Tibial nerve (tissue), 4 donors: Measurements from ENCODE around the gene GORASP2. TPM values are rescaled to one million over a fixed set of nuclear protein-coding genes. Genes with fewer than 3 reads are reported as not detected.

ENCODE experiments used
- DNase-seq, 2 donors: peaks; one replicate each; pipeline ENCODE4 v3.0.0-alpha.2; 2019; ENCODE audit warnings: low spot score in 2 of 2
- H3K27ac ChIP-seq, 4 donors: fragments of 200-600 bp; sonication (generic) in 3 of 4; one replicate each; pipeline ENCODE4 v1.5.1; 2017 to 2019; ENCODE audit warnings: mild to moderate bottlenecking in 1 of 4
- H3K27me3 ChIP-seq, 2 donors: fragments of 200-600 bp; sonication (generic) in 1 of 2; one replicate each; pipeline versions ENCODE4 v1.5.1 to v1.6.0; 2017 to 2019
- H3K36me3 ChIP-seq, 3 donors: fragments of 200-600 bp; sonication (generic); one replicate each; pipeline ENCODE4 v1.5.1; 2018 to 2019
- H3K4me1 ChIP-seq, 4 donors: fragments of 200-600 bp; sonication (generic) in 3 of 4; one replicate each; pipeline ENCODE4 v1.5.1; 2017 to 2019
- H3K4me3 ChIP-seq, 4 donors: fragments of 200-600 bp; sonication (generic) in 3 of 4; one replicate each; pipeline ENCODE4 v1.5.1; 2017 to 2019; ENCODE audit warnings: mild to moderate bottlenecking in 1 of 4, moderate library complexity in 1 of 4
- H3K9me3 ChIP-seq, 4 donors: fragments of 200-600 bp; sonication (generic) in 3 of 4; one replicate each; pipeline ENCODE4 v1.5.1; 2017 to 2019
- EP300 ChIP-seq, 2 donors: sonication (generic); formaldehyde crosslinking; IDR thresholded peaks; one replicate each; pipeline ENCODE4 v1.6.1; 2017; ENCODE audit warnings: antibody characterized with exemption in 2 of 2, mild to moderate bottlenecking in 1 of 2
- POLR2A ChIP-seq, 2 donors: fragments of 450-650 bp; IDR thresholded peaks; one replicate each; pipeline ENCODE4 v1.6.1; 2017; ENCODE audit warnings: antibody characterized with exemption in 2 of 2, mild to moderate bottlenecking in 2 of 2, moderate library complexity in 2 of 2
- WGBS, 2 donors: methylation state at CpG; one replicate each; pipeline ENCODE4 v1.1.5; 2018; 5-methylcytosine and 5-hydroxymethylcytosine counted together
- total RNA-seq, 4 donors: library from RNA; depleted of rRNA; stranded (reverse); fragments of >200 nt; gene quantifications; one replicate each; pipeline ENCODE4 v1.1.0, GENCODE V29; 2016
- TF ChIP-seq, protein P1 (sequence below), 5 experiments: fragments of 200-600 bp in 3 of 5; fragments of 450-650 bp in 2 of 5; sonication (generic) in 3 of 5; IDR thresholded peaks; one replicate each; pipeline ENCODE4 v1.5.1; 2016 to 2019; ENCODE audit warnings: antibody characterized with exemption in 5 of 5, mild to moderate bottlenecking in 3 of 5, moderate library complexity in 2 of 5

The GORASP2 gene
- total RNA-seq = 10 to 100 TPM; 22.2 to 35.4 (median 27.4) TPM

GRCh38 chr2:170928824-170929685 is at the start of gene GORASP2:
Gene GORASP2 (plus strand): TSS chr2:170929253. CDS start chr2:170929341, 88 bp downstream.
- peak; percentile 97 to 99 for DNase-seq
- H3K27me3 ChIP-seq = no peaks in the 10 kb centered on the region
- TF ChIP-seq EP300 (IDR thresholded peaks at IDR 0.05) = peak in 1 of 2 donors; percentile 85
- TF ChIP-seq POLR2A (IDR thresholded peaks at IDR 0.05) = peak; percentile 71 to 75
- TF ChIP-seq, protein P1, sequence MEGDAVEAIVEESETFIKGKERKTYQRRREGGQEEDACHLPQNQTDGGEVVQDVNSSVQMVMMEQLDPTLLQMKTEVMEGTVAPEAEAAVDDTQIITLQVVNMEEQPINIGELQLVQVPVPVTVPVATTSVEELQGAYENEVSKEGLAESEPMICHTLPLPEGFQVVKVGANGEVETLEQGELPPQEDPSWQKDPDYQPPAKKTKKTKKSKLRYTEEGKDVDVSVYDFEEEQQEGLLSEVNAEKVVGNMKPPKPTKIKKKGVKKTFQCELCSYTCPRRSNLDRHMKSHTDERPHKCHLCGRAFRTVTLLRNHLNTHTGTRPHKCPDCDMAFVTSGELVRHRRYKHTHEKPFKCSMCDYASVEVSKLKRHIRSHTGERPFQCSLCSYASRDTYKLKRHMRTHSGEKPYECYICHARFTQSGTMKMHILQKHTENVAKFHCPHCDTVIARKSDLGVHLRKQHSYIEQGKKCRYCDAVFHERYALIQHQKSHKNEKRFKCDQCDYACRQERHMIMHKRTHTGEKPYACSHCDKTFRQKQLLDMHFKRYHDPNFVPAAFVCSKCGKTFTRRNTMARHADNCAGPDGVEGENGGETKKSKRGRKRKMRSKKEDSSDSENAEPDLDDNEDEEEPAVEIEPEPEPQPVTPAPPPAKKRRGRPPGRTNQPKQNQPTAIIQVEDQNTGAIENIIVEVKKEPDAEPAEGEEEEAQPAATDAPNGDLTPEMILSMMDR (IDR thresholded peaks at IDR 0.05) = peak; percentile 94 to 99 (median 98)
- no peaks in the 10 kb centered on the region for H3K36me3 ChIP-seq
- H3K4me3 ChIP-seq = peak within 1 kb of the TSS; percentile 79 to 99 (median 90)
- H3K4me1 ChIP-seq = peaks cover 0 to 44% (median 11%) of the 10 kb centered on the region in 4 donors
- H3K9me3 ChIP-seq = peaks cover 0 to 5% (median 0%) of the 10 kb centered on the region in 4 donors
- 1 to 2% methylated on average over 29 to 59 of the region's 95 CpGs for WGBS, 2 donors
- H3K27ac ChIP-seq = peak within 1 kb of the TSS; percentile 86 to 95 (median 90)

DNA sequence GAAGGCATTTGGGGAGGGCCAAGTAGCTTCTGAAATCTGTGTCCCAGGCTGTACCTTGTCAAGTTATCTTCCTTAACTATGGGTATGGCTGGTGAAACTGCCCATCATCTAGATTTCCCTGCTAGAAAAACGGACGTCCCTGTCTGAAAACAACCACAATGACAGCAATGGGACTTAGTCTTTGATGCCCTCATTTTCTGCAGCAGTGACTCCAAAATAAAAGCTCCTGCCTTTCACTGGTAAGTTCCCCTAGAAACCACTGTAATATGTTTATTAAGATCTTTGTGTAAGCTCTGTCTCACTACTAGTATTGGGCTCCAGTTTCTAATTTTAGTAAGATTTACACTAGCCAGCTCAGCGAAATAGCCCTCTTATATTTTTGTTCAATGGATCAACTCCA is 47.2 kb upstream of the GORASP2 start:
- H3K27me3 ChIP-seq = no peaks in the 10 kb centered on the region
- TF ChIP-seq POLR2A (IDR thresholded peaks at IDR 0.05) (no peak), EP300 (IDR thresholded peaks at IDR 0.05) (no peak)
- TF ChIP-seq, protein P1 (IDR thresholded peaks at IDR 0.05) = no peak
- H3K4me3 ChIP-seq = no peak overlapping the region
- no peaks in the 10 kb centered on the region for H3K4me1 ChIP-seq
- H3K9me3 ChIP-seq = no peaks in the 10 kb centered on the region
- no peak overlapping the region for H3K27ac ChIP-seq
- DNase-seq = no peak
- WGBS, 2 donors = 32 to 37% methylated on average over 3 of the region's 3 CpGs
- no peaks in the 10 kb centered on the region for H3K36me3 ChIP-seq

DNA sequence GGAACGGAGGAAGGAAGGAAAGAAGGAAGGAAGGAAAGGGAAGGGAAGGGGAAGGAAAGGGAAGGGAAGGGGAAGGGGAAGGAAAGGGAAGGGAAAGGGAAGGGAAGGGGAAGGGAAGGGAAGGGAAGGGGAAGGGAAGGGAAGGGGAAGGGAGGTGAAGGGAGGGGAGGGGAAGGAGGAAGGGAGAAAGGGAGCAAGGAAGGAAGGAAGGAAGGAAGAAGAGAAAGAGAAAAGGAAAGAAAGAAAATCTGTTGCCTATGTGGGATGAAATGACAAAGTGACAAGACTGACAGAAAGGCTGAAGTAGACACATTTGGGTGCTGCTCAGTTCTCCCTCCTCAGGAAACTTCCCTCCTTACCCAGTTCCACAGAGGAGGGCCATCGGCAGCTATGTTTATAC is 46.3 kb upstream of the GORASP2 start:
- TF ChIP-seq, protein P1 (IDR thresholded peaks at IDR 0.05) = no peak
- TF ChIP-seq EP300 (IDR thresholded peaks at IDR 0.05) (no peak), POLR2A (IDR thresholded peaks at IDR 0.05) (no peak)
- WGBS, 2 donors = 82 to 83% methylated on average over 2 of the region's 2 CpGs
- Histone ChIP-seq H3K4me1 (no peaks in the 10 kb centered on the region), H3K27ac (no peak overlapping the region), H3K9me3 (no peaks in the 10 kb centered on the region), H3K27me3 (no peaks in the 10 kb centered on the region), H3K36me3 (no peaks in the 10 kb centered on the region), H3K4me3 (no peak overlapping the region)
- no peak for DNase-seq

GRCh38 chr2:170883683-170884082 is 45.4 kb upstream of the GORASP2 start:
- Histone ChIP-seq H3K36me3 (no peaks in the 10 kb centered on the region), H3K4me3 (no peak overlapping the region), H3K27me3 (no peaks in the 10 kb centered on the region), H3K9me3 (no peaks in the 10 kb centered on the region), H3K4me1 (no peaks in the 10 kb centered on the region), H3K27ac (no peak overlapping the region)
- TF ChIP-seq, protein P1 (IDR thresholded peaks at IDR 0.05) = no peak
- TF ChIP-seq POLR2A (IDR thresholded peaks at IDR 0.05) (no peak), EP300 (IDR thresholded peaks at IDR 0.05) (no peak)
- 83 to 97% methylated on average over 2 of the region's 2 CpGs for WGBS, 2 donors
- no peak for DNase-seq

DNA sequence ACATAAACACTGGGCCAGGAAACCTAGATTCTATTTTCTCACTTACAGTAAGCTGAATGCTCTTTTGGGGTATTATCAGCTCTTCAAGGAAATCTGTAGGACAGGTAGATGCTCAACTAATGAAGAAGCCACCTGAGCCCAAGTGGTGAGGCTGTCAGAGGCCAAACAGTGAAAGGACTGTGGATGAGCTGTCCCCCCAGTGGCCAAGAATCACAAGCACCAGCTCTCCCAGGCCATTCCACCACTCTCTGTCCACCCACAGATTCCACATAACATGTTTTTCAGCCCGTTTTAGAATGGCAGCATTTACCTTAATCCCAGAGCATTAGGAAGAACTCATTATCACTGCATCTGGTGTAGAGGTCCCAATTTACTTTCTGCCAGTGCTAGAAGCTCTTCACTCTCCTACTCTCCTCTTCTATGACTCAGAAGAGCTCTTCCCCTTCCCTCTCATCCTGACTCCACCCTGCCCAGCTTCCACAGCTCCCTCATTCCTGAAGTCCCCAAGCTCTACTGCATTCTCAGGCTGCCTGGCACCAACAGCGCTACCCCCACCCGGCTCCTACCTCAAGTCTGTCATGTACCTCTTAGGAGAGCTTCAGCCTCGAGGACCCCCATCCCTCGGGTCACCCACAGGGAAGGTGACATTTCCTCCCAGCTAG is 43.8 kb upstream of the GORASP2 start:
- Histone ChIP-seq H3K4me1 (no peaks in the 10 kb centered on the region), H3K27me3 (no peaks in the 10 kb centered on the region), H3K36me3 (no peaks in the 10 kb centered on the region), H3K9me3 (no peaks in the 10 kb centered on the region), H3K27ac (no peak overlapping the region), H3K4me3 (no peak overlapping the region)
- 82 to 87% methylated on average over 5 of the region's 5 CpGs for WGBS, 2 donors
- no peak for DNase-seq
- no peak for TF ChIP-seq EP300 (IDR thresholded peaks at IDR 0.05)
- TF ChIP-seq POLR2A (IDR thresholded peaks at IDR 0.05) = no peak
- TF ChIP-seq, protein P1 (IDR thresholded peaks at IDR 0.05) = no peak
